Stimulated activated CD4-positive, alpha-beta T cell treated with anti-CD3 and anti-CD28 coated beads, Interleukin-1b, Interleukin-23, amount 100 ng/mL, for 24 hours (primary cell): Measurements from ENCODE around the gene HERPUD1.
"Not testable (repeated sequence)": the region's sequence is repeated elsewhere in the genome, so short reads cannot be mapped to it uniquely, and the experiment has no call there.

Source experiments
- DNase-seq, 4 experiments: peaks; one replicate each; pipeline ENCODE4 v3.0.0-alpha.2; 2020; ENCODE audit warnings: low read depth in 4 of 4, low spot score in 1 of 4

The HERPUD1 gene

DNA sequence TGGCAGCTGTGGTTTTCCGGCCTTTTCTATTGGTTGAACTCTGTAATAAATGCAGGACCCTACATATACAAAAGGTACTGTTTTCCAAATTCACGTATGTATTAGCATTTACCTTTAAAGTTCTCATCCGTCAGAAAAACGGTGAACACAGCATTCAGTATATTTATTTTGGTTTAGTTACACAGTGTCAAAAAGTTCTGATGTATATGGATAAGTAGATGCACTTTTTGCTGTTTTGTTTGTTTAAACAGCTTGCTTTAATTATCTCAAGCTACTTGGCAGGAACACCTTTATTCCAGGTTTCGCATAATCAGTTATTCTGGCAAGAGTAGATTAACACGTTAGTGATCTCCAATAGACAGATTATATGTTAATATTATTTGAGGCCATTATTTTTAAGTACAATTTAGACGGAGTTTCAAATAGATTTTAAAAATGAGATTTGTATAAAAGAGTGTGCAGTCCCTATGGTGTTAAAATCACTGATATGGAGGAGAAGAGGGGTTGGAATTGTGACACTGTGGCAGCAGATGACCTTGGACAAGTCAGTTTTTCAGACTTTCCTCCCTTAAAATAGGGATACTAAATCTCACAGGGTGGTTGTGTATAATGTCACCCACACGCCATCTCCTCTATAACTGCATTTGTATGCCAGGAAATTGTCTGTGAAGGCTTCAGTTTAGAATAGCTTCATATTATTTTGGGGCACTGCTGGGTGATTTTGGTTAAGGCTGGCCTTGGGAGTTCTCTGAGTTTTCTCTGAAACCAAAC, 2.1 kb downstream of the HERPUD1 start:
- DNase-seq, result no peak

- not testable (repeated sequence) for DNase-seq
Observed at GRCh38 chr16:56934599-56935145, 2.7 kb downstream of the HERPUD1 start.

DNA sequence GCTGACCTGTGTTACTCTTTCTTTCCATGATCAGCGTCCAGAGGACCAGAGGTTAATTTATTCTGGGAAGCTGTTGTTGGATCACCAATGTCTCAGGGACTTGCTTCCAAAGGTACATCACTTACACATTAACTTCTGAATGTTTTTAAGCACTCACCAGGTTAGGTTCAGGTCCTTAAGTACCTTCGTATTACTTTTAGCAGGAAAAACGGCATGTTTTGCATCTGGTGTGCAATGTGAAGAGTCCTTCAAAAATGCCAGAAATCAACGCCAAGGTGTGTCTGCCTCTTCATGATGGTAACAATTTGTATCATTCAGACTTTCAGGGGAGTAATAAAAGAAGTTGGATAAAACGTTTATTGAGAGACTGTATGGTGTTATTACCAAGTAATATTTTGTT, 3.3 kb downstream of the HERPUD1 start:
- DNase-seq, result no peak

DNA sequence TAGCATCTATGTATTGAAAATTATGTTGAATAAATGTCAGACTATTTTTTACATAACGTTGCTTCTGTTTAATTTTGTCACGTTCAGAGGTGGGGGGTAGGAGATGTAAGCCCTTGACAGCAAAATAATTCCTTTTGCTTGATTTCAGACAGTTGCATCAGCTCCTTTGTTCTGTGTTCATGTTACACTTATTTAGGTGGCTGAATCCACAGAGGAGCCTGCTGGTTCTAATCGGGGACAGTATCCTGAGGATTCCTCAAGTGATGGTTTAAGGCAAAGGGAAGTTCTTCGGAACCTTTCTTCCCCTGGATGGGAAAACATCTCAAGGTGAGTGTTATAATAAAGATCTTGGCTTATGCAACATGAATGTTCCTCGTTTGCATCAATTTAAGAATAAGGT, 4.5 kb downstream of the HERPUD1 start:
- no peak for DNase-seq

DNA sequence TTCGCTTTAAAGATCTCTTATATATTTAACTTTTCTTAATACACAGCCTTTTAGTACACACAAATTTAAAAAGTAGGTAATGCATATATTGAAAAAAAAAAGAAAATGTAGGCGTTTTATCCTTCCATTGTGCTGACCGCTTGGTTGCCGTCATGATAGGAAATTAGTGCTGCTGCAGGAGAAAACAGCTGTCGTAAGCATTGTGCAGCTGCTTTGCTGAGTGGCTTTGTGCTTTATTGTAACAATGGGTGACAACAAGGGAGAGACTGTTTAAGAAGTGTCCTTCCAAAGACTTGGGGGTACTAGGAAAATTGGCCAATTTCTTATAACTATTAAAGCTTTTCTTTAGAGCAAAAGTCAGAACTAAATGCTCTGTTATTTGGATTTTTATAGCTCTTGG, 5.0 kb downstream of the HERPUD1 start:
- DNase-seq, result no peak

GRCh38 chr16:56938664-56939513, 6.9 kb downstream of the HERPUD1 start:
- DNase-seq, result peak in 2 of 4 experiments; percentile 24 to 42

- no peak for DNase-seq
Observed at GRCh38 chr16:56939801-56940200, 7.9 kb downstream of the HERPUD1 start.

- no peak for DNase-seq
Observed at GRCh38 chr16:56941092-56941491, 9.2 kb downstream of the HERPUD1 start.

GRCh38 chr16:56941856-56942331, 10.0 kb downstream of the HERPUD1 start:
- DNase-seq, result no peak

DNA sequence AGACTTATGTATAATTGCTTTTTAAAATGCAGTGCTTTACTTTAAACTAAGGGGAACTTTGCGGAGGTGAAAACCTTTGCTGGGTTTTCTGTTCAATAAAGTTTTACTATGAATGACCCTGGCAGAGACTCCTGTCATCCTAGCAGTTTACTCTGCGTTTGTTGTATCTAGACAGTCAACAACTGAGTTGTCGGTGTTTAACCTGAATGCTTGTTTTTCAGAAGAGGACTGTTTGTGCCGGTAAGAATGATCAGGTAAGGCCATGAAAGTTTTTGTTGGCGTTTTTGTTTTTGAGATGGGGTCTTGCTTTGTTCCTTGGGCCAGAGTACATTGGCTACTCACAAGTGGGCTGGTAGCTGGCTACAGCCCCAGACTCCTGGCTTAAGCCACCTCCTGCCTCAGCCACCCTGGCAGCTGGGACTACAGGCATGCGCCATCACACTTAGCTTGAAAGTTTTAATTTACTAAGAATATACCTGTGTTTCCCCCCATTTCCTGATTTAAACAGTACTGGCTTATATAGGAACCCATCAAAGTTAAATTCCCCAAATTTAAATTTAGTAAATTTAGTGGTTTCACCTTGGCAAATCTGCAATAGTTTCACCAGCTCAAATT, 11.9 kb downstream of the HERPUD1 start:
- DNase-seq, result no peak

DNA sequence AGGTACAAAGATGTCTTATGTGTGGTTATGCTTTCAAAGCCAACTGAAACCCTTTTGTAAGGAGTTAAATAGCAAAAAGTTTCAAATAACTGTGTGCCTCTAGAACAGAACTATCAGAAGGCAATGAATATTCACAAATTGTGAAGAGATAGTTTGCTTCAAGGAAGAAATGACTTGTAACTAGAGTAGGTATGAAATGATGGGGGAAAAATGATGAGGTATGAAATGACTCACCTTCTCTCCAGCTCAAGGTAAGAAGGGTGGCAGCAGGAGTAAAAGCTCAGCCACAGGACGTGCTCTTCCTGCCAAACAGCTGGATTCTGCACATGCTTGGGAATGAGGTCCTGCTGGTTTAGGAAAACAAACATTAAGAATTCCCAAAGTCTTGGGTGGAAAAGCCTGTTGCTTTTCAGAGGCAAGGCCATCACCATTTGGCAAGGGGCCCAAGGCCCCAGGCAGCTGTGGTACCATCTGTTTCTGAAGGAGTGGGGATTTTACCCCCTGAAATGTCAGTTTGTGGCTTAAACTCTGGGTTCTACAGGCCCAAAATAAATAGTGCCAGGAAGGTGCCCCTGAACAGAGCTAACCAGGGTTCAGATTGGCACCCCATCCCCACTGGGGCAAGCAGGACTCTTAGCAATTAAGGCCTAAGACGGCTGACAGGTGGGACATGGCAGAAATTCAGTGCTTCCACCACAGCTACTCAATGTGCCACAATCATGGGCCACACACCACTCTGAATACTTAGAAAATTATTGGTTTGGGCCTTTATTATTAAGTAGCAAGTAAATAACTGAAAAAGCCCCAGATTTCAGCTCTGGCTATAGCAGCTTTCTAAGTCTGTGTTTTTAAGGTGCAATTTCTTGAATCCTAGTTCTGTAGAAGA, 13.3 kb downstream of the HERPUD1 start:
- peak in 1 of 4 experiments; percentile 21 for DNase-seq

GRCh38 chr16:56945847-56946527, 14.0 kb downstream of the HERPUD1 start:
- no peak for DNase-seq

GRCh38 chr16:56946767-56947603, 15.0 kb downstream of the HERPUD1 start:
- DNase-seq, result no peak

- DNase-seq, result no peak
Observed at GRCh38 chr16:56947604-56947995, 15.7 kb downstream of the HERPUD1 start.

GRCh38 chr16:56948234-56948633, 16.3 kb downstream of the HERPUD1 start:
- DNase-seq, result no peak

GRCh38 chr16:56950051-56950450, 18.1 kb downstream of the HERPUD1 start:
- no peak for DNase-seq

GRCh38 chr16:56950455-56950854, 18.5 kb downstream of the HERPUD1 start:
- no peak for DNase-seq

DNA sequence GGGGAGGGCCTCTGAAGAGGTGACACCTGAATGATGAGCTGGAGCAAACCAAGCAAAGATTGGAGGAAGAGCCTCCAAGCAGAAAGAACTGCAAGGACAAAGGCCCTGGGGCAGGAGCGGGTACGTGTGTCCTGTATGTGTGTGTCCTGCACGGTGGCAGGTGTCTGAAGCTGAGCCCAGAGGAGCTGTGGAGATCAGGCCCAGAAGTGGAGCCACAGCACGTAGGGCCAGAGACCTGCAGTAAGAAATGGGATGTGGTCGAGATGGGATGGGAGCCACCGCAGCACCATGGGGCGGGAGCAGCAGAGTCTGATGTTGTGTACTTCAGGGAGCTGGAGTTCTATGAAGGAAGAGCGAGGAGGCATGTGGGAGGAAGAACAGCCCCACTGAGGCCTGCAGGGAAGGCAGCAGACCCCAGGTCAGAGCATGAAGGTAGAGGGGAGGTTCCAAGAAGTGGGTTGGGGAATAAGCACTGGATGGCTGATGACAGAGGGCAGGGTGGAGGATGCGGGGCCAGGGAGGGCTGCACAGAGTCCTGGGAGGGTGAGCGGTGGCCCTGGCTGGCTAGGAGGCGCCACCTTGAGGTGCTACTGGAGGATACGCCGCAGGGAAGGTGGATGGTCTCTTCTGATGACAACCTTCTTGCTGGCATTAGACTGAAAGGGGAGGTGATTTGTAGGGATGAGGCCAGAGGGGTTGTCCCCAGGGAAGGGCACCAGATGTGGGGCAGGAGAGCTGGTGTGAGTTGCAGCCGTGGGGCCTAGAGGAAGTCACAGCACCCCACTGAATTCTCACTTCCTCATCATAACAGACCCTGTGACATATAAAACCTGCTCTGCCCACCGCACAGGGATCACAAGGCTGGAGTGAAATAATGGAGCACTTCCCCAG, 19.2 kb downstream of the HERPUD1 start:
- DNase-seq, result peak in 3 of 4 experiments; percentile 35 to 52 (median 45)
